DMS53 (cell line): ENCODE measurements around the gene BICRA.
"Not testable (repeated sequence)": the region's sequence is repeated elsewhere in the genome, so short reads cannot be mapped to it uniquely, and the experiment has no call there.

Source experiments
- DNase-seq: peaks from one replicate; lab custom pipeline; 2025; lab: John Stamatoyannopoulos, UW

Gene BICRA

GRCh38 chr19:47716270-47716937 is 107.5 kb downstream of the BICRA start:
- DNase-seq, result no peak

- DNase-seq, result not testable (repeated sequence)
These were observed 109.6 kb downstream of the BICRA start for GRCh38 chr19:47718415-47719046.

GRCh38 chr19:47719047-47719859 is 110.3 kb downstream of the BICRA start:
- peak; percentile 51 for DNase-seq

GRCh38 chr19:47720669-47721422 is 111.9 kb downstream of the BICRA start:
- no peak for DNase-seq

- DNase-seq, result peak; percentile 92
These were observed 114.6 kb downstream of the BICRA start for GRCh38 chr19:47723581-47723940.

GRCh38 chr19:47725759-47726401 is 116.9 kb downstream of the BICRA start:
- peak; percentile 54 for DNase-seq

GRCh38 chr19:47726467-47726866 is 117.5 kb downstream of the BICRA start:
- no peak for DNase-seq

- DNase-seq, result not testable (repeated sequence)
These were observed 119.4 kb downstream of the BICRA start for GRCh38 chr19:47728295-47728694.

- DNase-seq, result peak; percentile 44
These were observed 120.5 kb downstream of the BICRA start for GRCh38 chr19:47729468-47729798.

- DNase-seq, result peak; percentile 72
These were observed 121.0 kb downstream of the BICRA start for GRCh38 chr19:47729799-47730520.

- no peak for DNase-seq
These were observed 121.6 kb downstream of the BICRA start for GRCh38 chr19:47730521-47730889.

- no peak for DNase-seq
These were observed 122.0 kb downstream of the BICRA start for GRCh38 chr19:47730910-47731309.

GRCh38 chr19:47735131-47735530 is 126.2 kb downstream of the BICRA start:
- no peak for DNase-seq

- DNase-seq, result no peak
These were observed 132.1 kb downstream of the BICRA start for GRCh38 chr19:47740866-47741519.

GRCh38 chr19:47741544-47742140 is 132.7 kb downstream of the BICRA start:
- no peak for DNase-seq

- no peak for DNase-seq
These were observed 133.7 kb downstream of the BICRA start for GRCh38 chr19:47742634-47743033.

GRCh38 chr19:47745010-47745901 is 136.3 kb downstream of the BICRA start, which contains the start of gene NOP53:
NOP53 (plus strand) TSS chr19:47745546; CDS start chr19:47745560, 14 bp downstream.
- peak; percentile 98 for DNase-seq

GRCh38 chr19:47746129-47746528 is 137.2 kb downstream of the BICRA start:
- not testable (repeated sequence) for DNase-seq

GRCh38 chr19:47749326-47749725 is 140.4 kb downstream of the BICRA start:
- no peak for DNase-seq
